ENCODE results near the gene FHL2.

The FHL2 gene

DNA sequence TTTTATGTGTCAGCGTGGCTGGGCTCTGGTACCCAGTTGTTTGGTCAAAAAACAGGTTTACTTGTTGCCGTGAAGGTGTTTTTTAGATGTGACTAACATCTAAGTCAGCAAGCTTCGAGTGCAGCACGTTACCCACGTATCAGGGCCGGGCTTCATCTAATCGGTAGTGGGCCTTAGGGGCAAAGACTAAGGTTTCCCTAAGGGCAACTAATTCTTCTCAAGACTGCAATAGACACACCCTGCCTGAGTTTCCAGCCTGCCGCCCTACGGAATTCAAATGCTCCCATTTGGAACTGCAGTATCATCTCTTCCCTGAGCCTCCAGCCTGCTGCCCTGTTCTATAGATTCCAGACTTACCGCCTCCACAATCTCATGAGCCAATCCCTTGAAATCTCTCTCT, 27.7 kb downstream of the FHL2 start:
- ATAC-seq: no peak
- TF ChIP-seq OSR1 (CRISPR knock-in tag; IDR thresholded peaks at IDR 0.05) (no peak), BACH2 (CRISPR knock-in tag; IDR thresholded peaks at IDR 0.05; ENCODE audit: borderline replicate concordance) (no peak), CREB5 (CRISPR knock-in tag; IDR thresholded peaks at IDR 0.05; ENCODE audit: low read depth) (no peak), CSDC2 (CRISPR knock-in tag; IDR thresholded peaks at IDR 0.05) (no peak), PATZ1 (CRISPR knock-in tag; IDR thresholded peaks at IDR 0.05; ENCODE audit: borderline replicate concordance) (no peak), RARB (CRISPR knock-in tag; IDR thresholded peaks at IDR 0.05) (no peak), GLIS3 (CRISPR knock-in tag; IDR thresholded peaks at IDR 0.05) (no peak), ZNF565 (CRISPR knock-in tag; conservative IDR thresholded peaks at IDR 0.05; ENCODE audit: low read depth) (no peak), ISL1 (CRISPR knock-in tag; IDR thresholded peaks at IDR 0.05) (no peak), TCF4 (CRISPR knock-in tag; IDR thresholded peaks at IDR 0.05; ENCODE audit: borderline replicate concordance) (no peak)
- TF ChIP-seq, protein P1, sequence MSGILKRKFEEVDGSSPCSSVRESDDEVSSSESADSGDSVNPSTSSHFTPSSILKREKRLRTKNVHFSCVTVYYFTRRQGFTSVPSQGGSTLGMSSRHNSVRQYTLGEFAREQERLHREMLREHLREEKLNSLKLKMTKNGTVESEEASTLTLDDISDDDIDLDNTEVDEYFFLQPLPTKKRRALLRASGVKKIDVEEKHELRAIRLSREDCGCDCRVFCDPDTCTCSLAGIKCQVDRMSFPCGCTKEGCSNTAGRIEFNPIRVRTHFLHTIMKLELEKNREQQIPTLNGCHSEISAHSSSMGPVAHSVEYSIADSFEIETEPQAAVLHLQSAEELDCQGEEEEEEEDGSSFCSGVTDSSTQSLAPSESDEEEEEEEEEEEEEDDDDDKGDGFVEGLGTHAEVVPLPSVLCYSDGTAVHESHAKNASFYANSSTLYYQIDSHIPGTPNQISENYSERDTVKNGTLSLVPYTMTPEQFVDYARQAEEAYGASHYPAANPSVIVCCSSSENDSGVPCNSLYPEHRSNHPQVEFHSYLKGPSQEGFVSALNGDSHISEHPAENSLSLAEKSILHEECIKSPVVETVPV (CRISPR knock-in tag; IDR thresholded peaks at IDR 0.05): no peak

GRCh38 chr2:105369777-105370690, 28.8 kb downstream of the FHL2 start:
- TF ChIP-seq CREB5 (CRISPR knock-in tag; IDR thresholded peaks at IDR 0.05; ENCODE audit: low read depth) (no peak), ZFP30 (CRISPR knock-in tag; IDR thresholded peaks at IDR 0.05) (no peak), PPARA (CRISPR knock-in tag; IDR thresholded peaks at IDR 0.05; ENCODE audit: borderline replicate concordance) (no peak), ZC3H10 (CRISPR knock-in tag; IDR thresholded peaks at IDR 0.05) (no peak), ZFP3 (CRISPR knock-in tag; IDR thresholded peaks at IDR 0.05) (no peak), SNAI2 (CRISPR knock-in tag; IDR thresholded peaks at IDR 0.05) (no peak), PATZ1 (CRISPR knock-in tag; IDR thresholded peaks at IDR 0.05; ENCODE audit: borderline replicate concordance) (no peak), TSHZ2 (CRISPR knock-in tag; IDR thresholded peaks at IDR 0.05) (no peak), ZNF8 (CRISPR knock-in tag; IDR thresholded peaks at IDR 0.05) (no peak), RARB (CRISPR knock-in tag; IDR thresholded peaks at IDR 0.05) (no peak), OSR1 (CRISPR knock-in tag; IDR thresholded peaks at IDR 0.05) (no peak), ZNF565 (CRISPR knock-in tag; conservative IDR thresholded peaks at IDR 0.05; ENCODE audit: low read depth) (no peak)
- TF ChIP-seq, protein P2, sequence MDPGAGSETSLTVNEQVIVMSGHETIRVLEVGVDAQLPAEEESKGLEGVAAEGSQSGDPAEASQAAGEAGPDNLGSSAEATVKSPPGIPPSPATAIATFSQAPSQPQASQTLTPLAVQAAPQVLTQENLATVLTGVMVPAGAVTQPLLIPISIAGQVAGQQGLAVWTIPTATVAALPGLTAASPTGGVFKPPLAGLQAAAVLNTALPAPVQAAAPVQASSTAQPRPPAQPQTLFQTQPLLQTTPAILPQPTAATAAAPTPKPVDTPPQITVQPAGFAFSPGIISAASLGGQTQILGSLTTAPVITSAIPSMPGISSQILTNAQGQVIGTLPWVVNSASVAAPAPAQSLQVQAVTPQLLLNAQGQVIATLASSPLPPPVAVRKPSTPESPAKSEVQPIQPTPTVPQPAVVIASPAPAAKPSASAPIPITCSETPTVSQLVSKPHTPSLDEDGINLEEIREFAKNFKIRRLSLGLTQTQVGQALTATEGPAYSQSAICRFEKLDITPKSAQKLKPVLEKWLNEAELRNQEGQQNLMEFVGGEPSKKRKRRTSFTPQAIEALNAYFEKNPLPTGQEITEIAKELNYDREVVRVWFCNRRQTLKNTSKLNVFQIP (CRISPR knock-in tag; IDR thresholded peaks at IDR 0.05; ENCODE audit: borderline replicate concordance, low read depth): no peak
- TF ChIP-seq, protein P1 (CRISPR knock-in tag; IDR thresholded peaks at IDR 0.05): no peak
- peak; percentile 99 for ATAC-seq
